WTC11 (cell line): Measurements from ENCODE around the gene NNAT. TPM values are rescaled to one million over a fixed set of nuclear protein-coding genes. Genes with fewer than 3 reads are reported as not detected.

Experiments
- ATAC-seq: fragments of 200-7000 bp; cut with Tn5 transposase; 2 replicates; pipeline ENCODE4 v1.10.0; 2021; ENCODE audit warnings: mild to moderate bottlenecking, moderate library complexity
- CTCF ChIA-PET: fragments of 300-600 bp; sonication (Branson Sonifier 250); formaldehyde crosslinking; loops from one replicate; lab custom pipeline; 2021; ENCODE audit warnings: antibody characterized with exemption; lab: Charles Lee
- POLR2A ChIA-PET: fragments of 350-600 bp; sonication (Branson Sonifier 250); formaldehyde crosslinking; loops from one replicate; lab custom pipeline; 2021; ENCODE audit warnings: antibody characterized with exemption; lab: Charles Lee
- DNase-seq: peaks from one replicate; pipeline ENCODE4 v3.0.0; 2021; ENCODE audit warnings: low spot score
- H3K27ac Mint-ChIP-seq: 2 replicates; pipeline ENCODE4 v1.8.0; 2021; ENCODE audit warnings: mixed read lengths
- H3K27me3 Mint-ChIP-seq: 2 replicates; pipeline ENCODE4 v1.8.0; 2021; ENCODE audit warnings: low read depth, mild to moderate bottlenecking, moderate library complexity, mixed read lengths
- H3K36me3 Mint-ChIP-seq: 2 replicates; pipeline ENCODE4 v1.8.0; 2021; ENCODE audit warnings: mixed read lengths
- H3K4me1 Mint-ChIP-seq: 2 replicates; pipeline ENCODE4 v1.8.0; 2022; ENCODE audit warnings: mixed read lengths
- H3K4me3 Mint-ChIP-seq: 2 replicates; pipeline ENCODE4 v1.8.0; 2021; ENCODE audit warnings: mild to moderate bottlenecking, moderate library complexity, mixed read lengths
- H3K9me3 Mint-ChIP-seq: 2 replicates; pipeline ENCODE4 v1.8.0; 2021; ENCODE audit warnings: mixed read lengths
- CREB1 ChIP-seq: sonication (generic); formaldehyde crosslinking; IDR thresholded peaks from 2 replicates; pipeline ENCODE4 v1.8.0; 2023; ENCODE audit warnings: mild to moderate bottlenecking, missing genetic modification reagents
- E2F1 ChIP-seq: sonication (generic); formaldehyde crosslinking; IDR thresholded peaks from 2 replicates; pipeline ENCODE4 v1.8.0; 2022; ENCODE audit warnings: mild to moderate bottlenecking, missing genetic modification reagents
- GABPB1 ChIP-seq: sonication (generic); formaldehyde crosslinking; IDR thresholded peaks from 2 replicates; pipeline ENCODE4 v1.8.1; 2023; ENCODE audit warnings: mild to moderate bottlenecking, missing genetic modification reagents
- GRHL2 ChIP-seq: fragments of 250-450 bp; sonication (Bioruptor Pico); IDR thresholded peaks from 2 replicates; pipeline ENCODE4 v1.8.0; 2022; ENCODE audit warnings: mild to moderate bottlenecking, moderate library complexity; ENCODE audit not compliant: insufficient replicate concordance, severe bottlenecking
- NFE2L1 ChIP-seq: sonication (generic); formaldehyde crosslinking; IDR thresholded peaks from 2 replicates; pipeline ENCODE4 v1.8.1; 2023; ENCODE audit warnings: missing genetic modification reagents
- TCF7 ChIP-seq: sonication (generic); formaldehyde crosslinking; IDR thresholded peaks from 2 replicates; pipeline ENCODE4 v1.8.0; 2022; ENCODE audit warnings: mild to moderate bottlenecking, low read depth, missing genetic modification reagents, moderate library complexity
- USF2 ChIP-seq: sonication (generic); formaldehyde crosslinking; IDR thresholded peaks from 2 replicates; pipeline ENCODE4 v1.8.1; 2023; ENCODE audit warnings: mild to moderate bottlenecking, missing genetic modification reagents, moderate library complexity
- ZBTB21 ChIP-seq: sonication (generic); formaldehyde crosslinking; IDR thresholded peaks from 2 replicates; pipeline ENCODE4 v1.8.1; 2023; ENCODE audit warnings: mild to moderate bottlenecking, missing genetic modification reagents, borderline replicate concordance
- ZMAT4 ChIP-seq: fragments of 250-450 bp; sonication (Bioruptor Pico); IDR thresholded peaks from 2 replicates; pipeline ENCODE4 v1.9.0; 2021; ENCODE audit warnings: mild to moderate bottlenecking
- ZNF138 ChIP-seq: sonication (generic); formaldehyde crosslinking; conservative IDR thresholded peaks from 2 replicates; pipeline ENCODE4 v1.8.1; 2022; ENCODE audit warnings: mild to moderate bottlenecking, moderate library complexity, missing genetic modification reagents
- ZNF219 ChIP-seq: sonication (generic); formaldehyde crosslinking; IDR thresholded peaks from 2 replicates; pipeline ENCODE4 v1.8.0; 2023; ENCODE audit warnings: missing genetic modification reagents, mild to moderate bottlenecking, borderline replicate concordance
- ZNF232 ChIP-seq: sonication (generic); formaldehyde crosslinking; IDR thresholded peaks from 2 replicates; pipeline ENCODE4 v1.8.0; 2022; ENCODE audit warnings: mild to moderate bottlenecking, missing genetic modification reagents
- total RNA-seq: library from RNA; stranded (reverse); gene quantifications from 3 replicates; pipeline ENCODE4 v1.2.3, GENCODE V29; 2021
- TF ChIP-seq, protein P1 (sequence below): sonication (generic); formaldehyde crosslinking; IDR thresholded peaks from 2 replicates; pipeline ENCODE4 v1.8.1; 2022; ENCODE audit warnings: low read depth, mild to moderate bottlenecking, moderate library complexity, missing genetic modification reagents, borderline replicate concordance
- TF ChIP-seq, protein P2 (sequence below): sonication (generic); formaldehyde crosslinking; IDR thresholded peaks from 2 replicates; pipeline ENCODE4 v1.8.0; 2023; ENCODE audit warnings: missing genetic modification reagents

Gene NNAT
- total RNA-seq, 1 experiment from 2014 or later, result 90.0 TPM

- ChIA-PET POLR2A (no interaction called here), CTCF (no interaction called here)
- H3K9me3 Mint-ChIP-seq, result no peaks in the 10 kb centered on the region
- TF ChIP-seq, protein P1, sequence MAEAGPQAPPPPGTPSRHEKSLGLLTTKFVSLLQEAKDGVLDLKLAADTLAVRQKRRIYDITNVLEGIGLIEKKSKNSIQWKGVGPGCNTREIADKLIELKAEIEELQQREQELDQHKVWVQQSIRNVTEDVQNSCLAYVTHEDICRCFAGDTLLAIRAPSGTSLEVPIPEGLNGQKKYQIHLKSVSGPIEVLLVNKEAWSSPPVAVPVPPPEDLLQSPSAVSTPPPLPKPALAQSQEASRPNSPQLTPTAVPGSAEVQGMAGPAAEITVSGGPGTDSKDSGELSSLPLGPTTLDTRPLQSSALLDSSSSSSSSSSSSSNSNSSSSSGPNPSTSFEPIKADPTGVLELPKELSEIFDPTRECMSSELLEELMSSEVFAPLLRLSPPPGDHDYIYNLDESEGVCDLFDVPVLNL (CRISPR knock-in tag), result no peak
- TF ChIP-seq TCF7, result no peak
- TF ChIP-seq, all 79 proteins: peak for 0
- no peaks in the 10 kb centered on the region for H3K27me3 Mint-ChIP-seq
- DNase-seq, result no peak
- no peaks in the 10 kb centered on the region for H3K36me3 Mint-ChIP-seq
- no peak overlapping the region for H3K27ac Mint-ChIP-seq
- H3K4me3 Mint-ChIP-seq, result no peak overlapping the region
- ATAC-seq, result no peak
- H3K4me1 Mint-ChIP-seq, result 0 out of 2 replicates have a peak, but pooled peaks cover 2% of the 10 kb centered on the region
Measured at GRCh38 chr20:37500311-37500710, 20.7 kb upstream of the NNAT start.

DNA sequence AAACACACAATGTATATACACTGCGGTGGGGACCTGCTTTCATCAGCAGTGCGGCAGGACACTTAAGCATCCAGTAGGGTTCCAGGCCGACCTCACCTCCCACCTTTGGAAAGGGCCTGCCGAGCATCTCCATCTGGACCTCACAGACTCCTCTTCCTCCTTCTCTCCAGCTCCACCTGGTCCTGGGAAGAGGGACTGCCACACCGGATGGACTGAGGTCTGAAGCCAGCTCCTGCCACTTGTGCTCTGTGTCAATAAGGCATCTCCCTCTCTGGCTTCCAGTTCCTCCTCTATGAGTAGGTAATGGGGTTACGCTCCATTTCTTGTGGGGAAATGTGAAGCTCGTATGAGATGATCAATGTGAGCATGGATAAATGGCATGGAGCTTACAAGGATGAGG, 19.1 kb upstream of the NNAT start:
- H3K27me3 Mint-ChIP-seq, result no peaks in the 10 kb centered on the region
- DNase-seq, result peak; percentile 44
- CTCF ChIA-PET, result interaction anchor here (0.6 to 1.9 kb wide), 9 partner anchors 9 to 803 kb away, joined by 3 to 20 read pairs (median 5); no protein-coding TSS in a partner anchor
- H3K27ac Mint-ChIP-seq, result no peak overlapping the region
- H3K36me3 Mint-ChIP-seq, result no peaks in the 10 kb centered on the region
- 0 out of 2 replicates have a peak, but pooled peaks cover 2% of the 10 kb centered on the region for H3K4me1 Mint-ChIP-seq
- ATAC-seq, result peak; percentile 83
- POLR2A ChIA-PET, result no interaction called here
- no peaks in the 10 kb centered on the region for H3K9me3 Mint-ChIP-seq
- H3K4me3 Mint-ChIP-seq, result no peak overlapping the region
- no peak for TF ChIP-seq GRHL2 (CRISPR knock-in tag)
- no peak for TF ChIP-seq GABPB1 (CRISPR knock-in tag)
- no peak for TF ChIP-seq USF2 (CRISPR knock-in tag)
- TF ChIP-seq, protein P2, sequence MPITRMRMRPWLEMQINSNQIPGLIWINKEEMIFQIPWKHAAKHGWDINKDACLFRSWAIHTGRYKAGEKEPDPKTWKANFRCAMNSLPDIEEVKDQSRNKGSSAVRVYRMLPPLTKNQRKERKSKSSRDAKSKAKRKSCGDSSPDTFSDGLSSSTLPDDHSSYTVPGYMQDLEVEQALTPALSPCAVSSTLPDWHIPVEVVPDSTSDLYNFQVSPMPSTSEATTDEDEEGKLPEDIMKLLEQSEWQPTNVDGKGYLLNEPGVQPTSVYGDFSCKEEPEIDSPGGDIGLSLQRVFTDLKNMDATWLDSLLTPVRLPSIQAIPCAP, result no peak

DNA sequence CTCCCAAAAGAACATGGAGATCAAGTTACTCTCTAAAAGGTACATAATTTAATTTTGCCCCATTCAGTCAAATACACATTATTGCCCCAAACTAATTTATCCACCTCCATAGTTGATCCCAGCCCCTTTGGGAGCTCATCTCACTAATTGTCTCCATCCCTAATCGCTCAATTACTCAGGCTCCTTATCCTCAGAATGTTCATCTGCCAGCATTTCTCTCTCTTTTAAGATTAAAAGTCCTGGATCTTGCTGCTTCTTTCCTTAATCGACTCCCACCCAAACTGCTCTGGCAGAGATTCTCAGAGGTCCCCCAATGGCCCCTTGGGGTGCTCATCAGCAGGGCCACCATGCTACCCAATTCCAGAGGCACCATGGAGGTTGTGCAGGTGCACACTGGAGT, 18.4 kb upstream of the NNAT start:
- ChIA-PET CTCF (interaction anchor here (1.2 to 1.9 kb wide), 7 partner anchors 41 to 802 kb away, joined by 3 to 20 read pairs (median 5); no protein-coding TSS in a partner anchor), POLR2A (no interaction called here)
- H3K36me3 Mint-ChIP-seq, result no peaks in the 10 kb centered on the region
- no peaks in the 10 kb centered on the region for H3K9me3 Mint-ChIP-seq
- 0 out of 2 replicates have a peak, but pooled peaks cover 2% of the 10 kb centered on the region for H3K4me1 Mint-ChIP-seq
- no peak overlapping the region for H3K4me3 Mint-ChIP-seq
- H3K27ac Mint-ChIP-seq, result no peak overlapping the region
- ATAC-seq (no peak), DNase-seq (no peak)
- H3K27me3 Mint-ChIP-seq, result no peaks in the 10 kb centered on the region
- TF ChIP-seq ZBTB21 (no peak), CREB1 (CRISPR knock-in tag) (no peak)

- ATAC-seq (no peak), DNase-seq (no peak)
- no peaks in the 10 kb centered on the region for H3K27me3 Mint-ChIP-seq
- H3K36me3 Mint-ChIP-seq, result no peaks in the 10 kb centered on the region
- no peak for TF ChIP-seq ZNF138 (CRISPR knock-in tag)
- TF ChIP-seq GABPB1 (CRISPR knock-in tag), result no peak
- TF ChIP-seq ZMAT4 (CRISPR knock-in tag), result no peak
- no peak for TF ChIP-seq ZNF219 (CRISPR knock-in tag)
- TF ChIP-seq ZNF232, result no peak
- no peak for TF ChIP-seq E2F1 (CRISPR knock-in tag)
- TF ChIP-seq NFE2L1 (CRISPR knock-in tag), result no peak
- H3K9me3 Mint-ChIP-seq, result no peaks in the 10 kb centered on the region
- H3K4me3 Mint-ChIP-seq, result no peak overlapping the region
- H3K27ac Mint-ChIP-seq, result no peak overlapping the region
- ChIA-PET POLR2A (no interaction called here), CTCF (interaction anchor here (1.3 to 1.9 kb wide), 3 partner anchors 111 to 235 kb away, joined by 3 to 7 read pairs (median 6); no protein-coding TSS in a partner anchor)
- 0 out of 2 replicates have a peak, but pooled peaks cover 2% of the 10 kb centered on the region for H3K4me1 Mint-ChIP-seq
Measured at GRCh38 chr20:37503256-37503927, 17.7 kb upstream of the NNAT start.
